ENCODE results near the gene ANKMY1. TPM values are rescaled to one million over a fixed set of nuclear protein-coding genes. Genes with fewer than 3 reads are reported as not detected.
A peak's percentile ranks its signal among the peaks of the same experiment; 100 is the strongest.

ANKMY1 gene
- total and polyA plus RNA-seq, 2 experiments from 2014 or later: 2.3 to 8.9 TPM

DNA sequence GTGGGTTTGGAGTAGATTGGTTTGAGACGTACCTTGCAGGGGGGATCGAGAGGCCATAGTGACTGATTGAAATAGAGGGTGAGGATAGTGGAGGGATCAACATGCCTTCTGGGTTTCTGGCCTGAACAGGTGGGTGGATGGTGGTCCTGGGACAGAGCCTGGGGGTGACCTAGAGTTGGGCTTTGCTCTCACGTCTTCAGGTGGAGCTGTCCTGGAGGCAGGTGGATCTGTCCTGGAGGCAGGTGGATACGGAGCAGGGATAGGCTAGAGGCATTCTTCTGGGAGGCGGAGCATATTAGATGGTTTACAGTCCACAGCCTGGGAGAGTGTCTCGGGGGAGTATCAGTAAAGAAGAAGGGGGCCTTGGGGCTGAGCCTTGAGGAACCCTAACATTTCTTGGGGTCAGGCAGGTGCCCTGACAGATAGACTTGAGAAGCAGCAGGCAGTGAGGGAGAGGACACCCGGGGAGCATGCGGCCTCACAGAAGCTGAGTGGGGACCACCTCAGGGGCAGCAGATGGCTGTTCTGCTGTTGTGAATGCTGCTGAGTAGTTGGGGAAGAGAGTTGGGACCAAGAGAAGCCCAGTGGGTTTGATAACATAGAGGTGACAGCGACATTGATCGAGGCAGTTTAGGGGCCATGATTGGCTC, 30.3 kb upstream of the ANKMY1 start (continued):
- TF ChIP-seq, protein P1, sequence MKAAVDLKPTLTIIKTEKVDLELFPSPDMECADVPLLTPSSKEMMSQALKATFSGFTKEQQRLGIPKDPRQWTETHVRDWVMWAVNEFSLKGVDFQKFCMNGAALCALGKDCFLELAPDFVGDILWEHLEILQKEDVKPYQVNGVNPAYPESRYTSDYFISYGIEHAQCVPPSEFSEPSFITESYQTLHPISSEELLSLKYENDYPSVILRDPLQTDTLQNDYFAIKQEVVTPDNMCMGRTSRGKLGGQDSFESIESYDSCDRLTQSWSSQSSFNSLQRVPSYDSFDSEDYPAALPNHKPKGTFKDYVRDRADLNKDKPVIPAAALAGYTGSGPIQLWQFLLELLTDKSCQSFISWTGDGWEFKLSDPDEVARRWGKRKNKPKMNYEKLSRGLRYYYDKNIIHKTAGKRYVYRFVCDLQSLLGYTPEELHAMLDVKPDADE (IDR thresholded peaks at IDR 0.05): no peak
- TF ChIP-seq JUNB (IDR thresholded peaks at IDR 0.05; ENCODE audit: unreplicated experiment): no peak
- no peak for TF ChIP-seq POLR2AphosphoS5 (IDR thresholded peaks at IDR 0.05; ENCODE audit: low read depth)
- TF ChIP-seq EZH2 (IDR thresholded peaks at IDR 0.05; ENCODE audit: low read depth, unreplicated experiment): no peak
- TF ChIP-seq, protein P2, sequence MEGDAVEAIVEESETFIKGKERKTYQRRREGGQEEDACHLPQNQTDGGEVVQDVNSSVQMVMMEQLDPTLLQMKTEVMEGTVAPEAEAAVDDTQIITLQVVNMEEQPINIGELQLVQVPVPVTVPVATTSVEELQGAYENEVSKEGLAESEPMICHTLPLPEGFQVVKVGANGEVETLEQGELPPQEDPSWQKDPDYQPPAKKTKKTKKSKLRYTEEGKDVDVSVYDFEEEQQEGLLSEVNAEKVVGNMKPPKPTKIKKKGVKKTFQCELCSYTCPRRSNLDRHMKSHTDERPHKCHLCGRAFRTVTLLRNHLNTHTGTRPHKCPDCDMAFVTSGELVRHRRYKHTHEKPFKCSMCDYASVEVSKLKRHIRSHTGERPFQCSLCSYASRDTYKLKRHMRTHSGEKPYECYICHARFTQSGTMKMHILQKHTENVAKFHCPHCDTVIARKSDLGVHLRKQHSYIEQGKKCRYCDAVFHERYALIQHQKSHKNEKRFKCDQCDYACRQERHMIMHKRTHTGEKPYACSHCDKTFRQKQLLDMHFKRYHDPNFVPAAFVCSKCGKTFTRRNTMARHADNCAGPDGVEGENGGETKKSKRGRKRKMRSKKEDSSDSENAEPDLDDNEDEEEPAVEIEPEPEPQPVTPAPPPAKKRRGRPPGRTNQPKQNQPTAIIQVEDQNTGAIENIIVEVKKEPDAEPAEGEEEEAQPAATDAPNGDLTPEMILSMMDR (conservative IDR thresholded peaks at IDR 0.05; ENCODE audit: low read depth in 2 of 2): no peak

DNA sequence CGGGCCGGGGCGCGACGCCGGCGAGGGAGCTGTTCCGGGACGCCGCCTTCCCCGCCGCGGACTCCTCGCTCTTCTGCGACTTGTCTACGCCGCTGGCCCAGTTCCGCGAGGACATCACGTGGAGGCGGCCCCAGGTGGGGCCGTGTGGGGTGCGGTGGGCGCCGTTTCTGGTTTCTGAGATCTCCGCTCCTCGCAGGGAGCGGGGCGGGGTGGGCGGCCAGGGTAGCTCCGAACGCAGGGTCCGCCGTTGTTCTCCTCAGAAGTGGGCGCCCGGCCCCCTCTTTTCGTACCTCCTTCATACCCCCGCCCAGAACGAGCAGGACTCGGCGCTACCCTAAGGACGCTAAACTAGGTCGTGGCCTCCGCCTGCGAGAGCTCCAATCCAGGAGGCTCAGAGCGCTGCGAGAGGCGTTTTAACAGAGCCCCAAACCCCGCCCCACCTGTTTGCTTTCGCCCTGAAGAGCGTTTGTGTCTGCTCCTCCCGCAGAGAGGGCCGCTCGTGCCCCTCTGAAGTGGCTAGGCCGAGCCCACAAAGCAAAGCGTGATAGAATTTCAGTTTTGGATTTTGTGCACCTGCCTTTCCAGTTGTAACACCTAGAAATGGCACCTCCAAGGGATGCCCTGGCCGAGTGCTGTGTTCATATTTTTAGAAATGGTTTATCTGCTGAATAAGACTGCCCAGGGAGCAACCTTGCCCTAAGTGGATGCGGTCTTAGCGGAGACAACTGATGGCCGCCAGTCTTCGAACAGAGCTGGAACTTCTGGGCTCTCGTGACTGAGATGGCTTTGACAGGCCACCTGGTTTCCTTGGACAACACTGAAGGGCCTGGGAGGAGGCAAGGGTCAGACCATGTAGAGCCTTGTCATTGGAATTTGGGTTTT, 29.4 kb upstream of the ANKMY1 start:
- Histone ChIP-seq H3K27me3 (ENCODE audit: insufficient read depth) (no peaks in the 10 kb centered on the region), H3K4me3 (peak overlapping the region; percentile 94), H3K79me2 (replicated peaks; ENCODE audit: insufficient read depth) (peaks cover 83% of the 10 kb centered on the region), H3K4me1 (ENCODE audit: insufficient read depth) (peaks cover 20% of the 10 kb centered on the region), H2AFZ (peak overlapping the region; percentile 66; the same call in 1 of the 2 replicates), H3F3A (replicated peaks; ENCODE audit: low read depth) (no peaks in the 10 kb centered on the region), H3K27ac (ENCODE audit: low read depth) (no peak overlapping the region), H3K4me2 (peak overlapping the region; percentile 97), H3K36me3 (ENCODE audit: insufficient read depth) (no peaks in the 10 kb centered on the region), H3K9me2 (ENCODE audit: insufficient read depth) (no peaks in the 10 kb centered on the region), H4K20me1 (replicated peaks; ENCODE audit: insufficient read depth) (peaks cover 26% of the 10 kb centered on the region)
- H3K27me3 Mint-ChIP-seq (ENCODE audit: insufficient read depth, low read depth, poor library complexity): peaks cover 19% of the 10 kb centered on the region
- H3K9me3 Mint-ChIP-seq: no peaks in the 10 kb centered on the region
- DNase-seq (ENCODE audit: low spot score) (peak; percentile 77), ATAC-seq (peak; percentile 41)
- H3K4me3 Mint-ChIP-seq: peak overlapping the region; percentile 96
- H3K36me3 Mint-ChIP-seq (ENCODE audit: low read depth): peaks cover 6% of the 10 kb centered on the region; the same call in 2 of the 3 replicates
- 0 out of 2 replicates have a peak overlapping the region, but pooled peaks have one; percentile 31 for H3K27ac Mint-ChIP-seq
- no peak for TF ChIP-seq ZNF331 (CRISPR knock-in tag; IDR thresholded peaks at IDR 0.05; ENCODE audit: low read depth)
- no peak for TF ChIP-seq JUNB (IDR thresholded peaks at IDR 0.05; ENCODE audit: unreplicated experiment)
- no peak for TF ChIP-seq STAT1 (IDR thresholded peaks at IDR 0.05; ENCODE audit: unreplicated experiment)
- no peak for TF ChIP-seq EZH2 (IDR thresholded peaks at IDR 0.05; ENCODE audit: low read depth, unreplicated experiment)
- TF ChIP-seq EZH2phosphoT487 (IDR thresholded peaks at IDR 0.05; ENCODE audit: unreplicated experiment): no peak
- TF ChIP-seq POLR2AphosphoS5 (IDR thresholded peaks at IDR 0.05; ENCODE audit: low read depth): no peak
- peaks cover 36% of the 10 kb centered on the region for H3K4me1 Mint-ChIP-seq
